Hepatocyte (in vitro differentiated cells): Measurements from ENCODE around the gene AP3S2. TPM values are rescaled to one million over a fixed set of nuclear protein-coding genes. Genes with fewer than 3 reads are reported as not detected.
"Not testable (repeated sequence)": the region's sequence is repeated elsewhere in the genome, so short reads cannot be mapped to it uniquely, and the experiment has no call there.

Experiments used
- DNase-seq: peaks from one replicate; pipeline ENCODE4 v3.0.0-alpha.2; 2016; ENCODE audit warnings: low spot score
- H2AFZ ChIP-seq: fragments of 200-600 bp; sonication (generic); 2 replicates; pipeline ENCODE4 v1.6.0; 2016; ENCODE audit warnings: antibody characterized with exemption, mild to moderate bottlenecking
- H3K27ac ChIP-seq: fragments of 200-600 bp; sonication (generic); 2 replicates; pipeline ENCODE4 v1.5.1; 2016; ENCODE audit warnings: mild to moderate bottlenecking
- H3K27me3 ChIP-seq: fragments of 200-600 bp; sonication (generic); 2 replicates; pipeline ENCODE4 v1.6.1; 2016
- H3K36me3 ChIP-seq: fragments of 200-600 bp; sonication (generic); replicated peaks from 2 replicates; pipeline ENCODE4 v1.5.1; 2016; ENCODE audit warnings: low read depth; ENCODE audit not compliant: insufficient read depth
- H3K4me1 ChIP-seq: fragments of 200-600 bp; sonication (generic); 2 replicates; pipeline ENCODE4 v1.5.1; 2016; ENCODE audit warnings: mild to moderate bottlenecking, moderate library complexity; ENCODE audit not compliant: insufficient read depth
- H3K4me2 ChIP-seq: fragments of 200-600 bp; sonication (generic); 2 replicates; pipeline ENCODE4 v1.6.0; 2016
- H3K4me3 ChIP-seq: fragments of 200-600 bp; sonication (generic); 2 replicates; pipeline ENCODE4 v1.5.1; 2016; ENCODE audit warnings: mild to moderate bottlenecking
- H3K79me2 ChIP-seq: fragments of 200-600 bp; sonication (generic); 2 replicates; pipeline ENCODE4 v1.6.0; 2017; ENCODE audit warnings: mild to moderate bottlenecking
- H3K9me2 ChIP-seq: fragments of 200-600 bp; sonication (generic); replicated peaks from 2 replicates; pipeline ENCODE4 v1.6.0; 2017; ENCODE audit warnings: mild to moderate bottlenecking; ENCODE audit not compliant: insufficient read depth
- H3K9me3 ChIP-seq: fragments of 200-600 bp; sonication (generic); 2 replicates; pipeline ENCODE4 v1.5.1; 2016; ENCODE audit warnings: low read depth, mild to moderate bottlenecking
- H4K20me1 ChIP-seq: fragments of 200-600 bp; sonication (generic); 2 replicates; pipeline ENCODE4 v1.6.0; 2016; ENCODE audit warnings: mild to moderate bottlenecking; ENCODE audit not compliant: insufficient read depth, poor library complexity, severe bottlenecking
- CTCF ChIP-seq: fragments of 200-600 bp; sonication (generic); IDR thresholded peaks from 2 replicates; pipeline ENCODE4 v1.5.1; 2016; ENCODE audit warnings: antibody characterized with exemption, mild to moderate bottlenecking; ENCODE audit not compliant: poor library complexity
- EZH2 ChIP-seq: fragments of 200-600 bp; sonication (generic); IDR thresholded peaks from 2 replicates; pipeline ENCODE4 v1.6.1; 2016; ENCODE audit warnings: antibody characterized with exemption, mild to moderate bottlenecking, borderline replicate concordance
- EZH2phosphoT487 ChIP-seq: fragments of 200-600 bp; sonication (generic); IDR thresholded peaks from one replicate; pipeline ENCODE4 v1.6.1; 2018; ENCODE audit warnings: antibody characterized with exemption, mild to moderate bottlenecking, low read depth, moderate library complexity; ENCODE audit not compliant: unreplicated experiment, severe bottlenecking
- WGBS: methylation state at CpG from one replicate; pipeline ENCODE4 v1.1.6; 2016; ENCODE audit warnings: low lambda C conversion rate; ENCODE audit errors: missing lambda C conversion rate; 5-methylcytosine and 5-hydroxymethylcytosine counted together
- polyA plus RNA-seq: library from polyadenylated mRNA; unstranded; fragments of >200 nt; fragmentation: Nextera tagmentation; extraction: Ambion mirVana; gene quantifications from 2 replicates; pipeline ENCODE4 v1.2.1, GENCODE V29; 2016
- total RNA-seq: library from RNA; depleted of rRNA; stranded (reverse); fragments of >200 nt; gene quantifications from 2 replicates; pipeline ENCODE4 v1.2.3, GENCODE V29; 2014

The AP3S2 gene
- total RNA-seq = 51.7 and 61.2 TPM in 2 replicates
- polyA plus RNA-seq = 14.2 and 15.6 TPM in 2 replicates

- peaks cover 5% of the 10 kb centered on the region for H3K4me1 ChIP-seq
- no peaks in the 10 kb centered on the region for H3K36me3 ChIP-seq
- H3K79me2 ChIP-seq = peaks cover 29% of the 10 kb centered on the region
- peak within 1 kb of the TSS; percentile 74 for H3K4me3 ChIP-seq
- peak within 1 kb of the TSS; percentile 93 for H3K27ac ChIP-seq
- no peaks in the 10 kb centered on the region for H3K9me2 ChIP-seq
- H3K4me2 ChIP-seq = peak within 1 kb of the TSS; percentile 79
- peak; percentile 95 for DNase-seq
- no peaks in the 10 kb centered on the region for H4K20me1 ChIP-seq
- no peaks in the 10 kb centered on the region for H3K9me3 ChIP-seq
- no peak for TF ChIP-seq EZH2
- no peak for TF ChIP-seq CTCF
- no peak for TF ChIP-seq EZH2phosphoT487
- H3K27me3 ChIP-seq = no peaks in the 10 kb centered on the region
- 2% methylated on average over 61 of the region's 62 CpGs for WGBS
- peak within 1 kb of the TSS; percentile 99 for H2AFZ ChIP-seq
Measured at GRCh38 chr15:89893696-89894447, at the start of gene AP3S2. TSS of gene AP3S2 (minus strand) at chr15:89893994. CDS start at chr15:89893949, 45 bp downstream.

GRCh38 chr15:89939910-89940309 lies 46.1 kb upstream of the AP3S2 start:
- DNase-seq = no peak
- 77% methylated on average over 3 of the region's 3 CpGs for WGBS

GRCh38 chr15:89939377-89939776 lies 45.6 kb upstream of the AP3S2 start:
- not testable (repeated sequence) for H3K4me2 ChIP-seq, H2AFZ ChIP-seq, H3K9me3 ChIP-seq, DNase-seq, H3K79me2 ChIP-seq, H3K4me1 ChIP-seq, H3K27ac ChIP-seq, H3K9me2 ChIP-seq, H3K36me3 ChIP-seq, H3K4me3 ChIP-seq, H4K20me1 ChIP-seq, H3K27me3 ChIP-seq
- 80% methylated on average over 2 of the region's 2 CpGs for WGBS

More at GRCh38 chr15:89939910-89940309, 46.1 kb upstream of the AP3S2 start:
- H3K4me2 ChIP-seq = no peak overlapping the region
- H3K9me3 ChIP-seq = no peaks in the 10 kb centered on the region
- no peak overlapping the region for H3K27ac ChIP-seq
- H3K27me3 ChIP-seq = no peaks in the 10 kb centered on the region
- no peaks in the 10 kb centered on the region for H3K79me2 ChIP-seq
- no peaks in the 10 kb centered on the region for H3K4me1 ChIP-seq
- H4K20me1 ChIP-seq = no peaks in the 10 kb centered on the region
- no peaks in the 10 kb centered on the region for H3K36me3 ChIP-seq
- no peak overlapping the region for H3K4me3 ChIP-seq
- H2AFZ ChIP-seq = no peak overlapping the region
- no peaks in the 10 kb centered on the region for H3K9me2 ChIP-seq
- TF ChIP-seq EZH2 (no peak), CTCF (no peak), EZH2phosphoT487 (no peak)

- 90% methylated on average over 10 of the region's 10 CpGs for WGBS
- no peak for TF ChIP-seq EZH2phosphoT487
- TF ChIP-seq EZH2 = no peak
- TF ChIP-seq CTCF = no peak
- Histone ChIP-seq H2AFZ (no peak overlapping the region), H3K36me3 (no peaks in the 10 kb centered on the region), H3K9me2 (no peaks in the 10 kb centered on the region), H3K4me3 (no peak overlapping the region), H3K4me1 (no peaks in the 10 kb centered on the region), H3K27ac (no peak overlapping the region), H3K9me3 (no peaks in the 10 kb centered on the region), H3K4me2 (no peak overlapping the region), H3K27me3 (no peaks in the 10 kb centered on the region), H3K79me2 (no peaks in the 10 kb centered on the region), H4K20me1 (no peaks in the 10 kb centered on the region)
- DNase-seq = no peak
Measured at GRCh38 chr15:89937365-89938350, 43.9 kb upstream of the AP3S2 start.
